ENCODE measurements around the gene SPTBN2. TPM values are rescaled to one million over a fixed set of nuclear protein-coding genes. Genes with fewer than 3 reads are reported as not detected.

Gene SPTBN2
- total and polyA plus RNA-seq, 2 donors from 2014 or later = 64.9 to 69.8 TPM

DNA sequence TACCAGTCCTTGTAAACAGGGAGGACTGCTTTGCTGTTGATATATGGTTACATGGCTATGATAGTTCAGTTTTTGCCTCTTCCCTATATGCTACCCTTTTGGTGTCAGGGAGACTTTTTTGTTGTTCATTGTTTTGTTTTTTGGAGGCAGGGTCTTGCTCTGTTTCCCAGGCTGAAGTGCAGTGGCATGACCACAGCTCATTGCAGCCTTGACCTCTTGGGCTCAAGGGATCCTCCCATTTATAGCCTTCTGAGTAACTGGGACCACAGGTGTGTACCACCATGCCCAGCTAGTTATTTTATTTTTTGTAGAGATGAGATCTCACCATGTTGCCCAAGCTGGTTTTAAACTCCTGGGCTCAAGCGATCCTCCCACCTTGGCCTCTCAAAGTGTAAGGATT lies 38.6 kb upstream of the SPTBN2 start:
- TF ChIP-seq, protein P1, sequence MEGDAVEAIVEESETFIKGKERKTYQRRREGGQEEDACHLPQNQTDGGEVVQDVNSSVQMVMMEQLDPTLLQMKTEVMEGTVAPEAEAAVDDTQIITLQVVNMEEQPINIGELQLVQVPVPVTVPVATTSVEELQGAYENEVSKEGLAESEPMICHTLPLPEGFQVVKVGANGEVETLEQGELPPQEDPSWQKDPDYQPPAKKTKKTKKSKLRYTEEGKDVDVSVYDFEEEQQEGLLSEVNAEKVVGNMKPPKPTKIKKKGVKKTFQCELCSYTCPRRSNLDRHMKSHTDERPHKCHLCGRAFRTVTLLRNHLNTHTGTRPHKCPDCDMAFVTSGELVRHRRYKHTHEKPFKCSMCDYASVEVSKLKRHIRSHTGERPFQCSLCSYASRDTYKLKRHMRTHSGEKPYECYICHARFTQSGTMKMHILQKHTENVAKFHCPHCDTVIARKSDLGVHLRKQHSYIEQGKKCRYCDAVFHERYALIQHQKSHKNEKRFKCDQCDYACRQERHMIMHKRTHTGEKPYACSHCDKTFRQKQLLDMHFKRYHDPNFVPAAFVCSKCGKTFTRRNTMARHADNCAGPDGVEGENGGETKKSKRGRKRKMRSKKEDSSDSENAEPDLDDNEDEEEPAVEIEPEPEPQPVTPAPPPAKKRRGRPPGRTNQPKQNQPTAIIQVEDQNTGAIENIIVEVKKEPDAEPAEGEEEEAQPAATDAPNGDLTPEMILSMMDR (IDR thresholded peaks at IDR 0.05; ENCODE audit: borderline replicate concordance, extremely low read depth, insufficient read depth) = no peak
- no peak overlapping the region for H3K27ac ChIP-seq (ENCODE audit: low read depth in 2 of 2, low read length in 2 of 2)
- intact Hi-C loops (cut with DNase I) = no loop called here
- DNase-seq (no peak), FAIRE-seq (no peak)
- no peak overlapping the region for H3K4me3 ChIP-seq (ENCODE audit: low read length in 3 of 3)
- no peaks in the 10 kb centered on the region for H3K9me3 ChIP-seq (ENCODE audit: control insufficient read depth in 2 of 3, insufficient read depth in 1 of 3, low read length in 3 of 3)
- H3K9ac ChIP-seq (ENCODE audit: low read length in 3 of 3) = no peak overlapping the region
- no peaks in the 10 kb centered on the region for H3K4me1 ChIP-seq (ENCODE audit: control insufficient read depth in 2 of 3, insufficient read depth in 2 of 3, low read depth in 1 of 3, low read length in 3 of 3)
- no peaks in the 10 kb centered on the region for H3K27me3 ChIP-seq (ENCODE audit: control insufficient read depth, insufficient read depth, low read length)
- H3K36me3 ChIP-seq (ENCODE audit: control insufficient read depth in 2 of 3, insufficient read depth in 3 of 3, low read length in 3 of 3) = no peaks in the 10 kb centered on the region

- TF ChIP-seq, protein P1 (IDR thresholded peaks at IDR 0.05; ENCODE audit: borderline replicate concordance, extremely low read depth, insufficient read depth) = no peak
- DNase-seq = no peak
- Histone ChIP-seq H3K4me1 (ENCODE audit: control insufficient read depth in 2 of 3, insufficient read depth in 2 of 3, low read depth in 1 of 3, low read length in 3 of 3) (no peaks in the 10 kb centered on the region), H3K27me3 (ENCODE audit: control insufficient read depth, insufficient read depth, low read length) (no peaks in the 10 kb centered on the region), H3K4me3 (ENCODE audit: low read length in 3 of 3) (no peak overlapping the region), H3K9me3 (ENCODE audit: control insufficient read depth in 2 of 3, insufficient read depth in 1 of 3, low read length in 3 of 3) (no peaks in the 10 kb centered on the region), H3K9ac (ENCODE audit: low read length in 3 of 3) (no peak overlapping the region), H3K36me3 (ENCODE audit: control insufficient read depth in 2 of 3, insufficient read depth in 3 of 3, low read length in 3 of 3) (no peaks in the 10 kb centered on the region), H3K27ac (ENCODE audit: low read depth in 2 of 2, low read length in 2 of 2) (no peak overlapping the region)
- intact Hi-C loops (cut with DNase I) = no loop called here
- FAIRE-seq = no peak
Measured at GRCh38 chr11:66766681-66767080, 37.7 kb upstream of the SPTBN2 start.

DNA sequence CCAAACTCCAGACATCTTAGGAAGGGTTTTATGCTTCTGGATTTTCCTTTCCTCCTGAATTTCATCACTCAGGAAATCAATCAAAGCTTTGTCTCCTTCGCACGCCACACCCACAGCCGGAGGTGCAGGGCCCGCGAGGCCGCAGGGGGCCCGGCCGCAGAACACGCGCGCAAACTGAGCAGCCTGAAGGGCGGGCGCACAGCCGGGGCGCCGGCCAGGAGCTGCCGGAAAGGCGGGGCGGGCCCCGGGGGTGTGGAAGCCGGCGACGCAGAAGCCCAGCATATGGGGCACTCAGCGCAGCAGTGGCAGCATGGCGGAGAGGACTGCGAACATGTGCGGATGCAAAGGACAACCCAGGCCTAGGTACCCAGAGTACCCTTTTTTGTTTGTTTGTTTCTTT lies 33.1 kb upstream of the SPTBN2 start:
- H3K9me3 ChIP-seq (ENCODE audit: control insufficient read depth in 2 of 3, insufficient read depth in 1 of 3, low read length in 3 of 3) = no peaks in the 10 kb centered on the region
- no peak for DNase-seq
- intact Hi-C loops (cut with DNase I) = no loop called here
- no peak overlapping the region for H3K9ac ChIP-seq (ENCODE audit: low read length in 3 of 3)
- H3K4me1 ChIP-seq (ENCODE audit: control insufficient read depth in 2 of 3, insufficient read depth in 2 of 3, low read depth in 1 of 3, low read length in 3 of 3) = no peaks in the 10 kb centered on the region
- TF ChIP-seq, protein P1 (IDR thresholded peaks at IDR 0.05; ENCODE audit: borderline replicate concordance, extremely low read depth, insufficient read depth) = no peak
- no peak overlapping the region for H3K27ac ChIP-seq (ENCODE audit: low read depth in 2 of 2, low read length in 2 of 2)
- H3K27me3 ChIP-seq (ENCODE audit: control insufficient read depth, insufficient read depth, low read length) = no peaks in the 10 kb centered on the region
- FAIRE-seq = no peak
- H3K36me3 ChIP-seq (ENCODE audit: control insufficient read depth in 2 of 3, insufficient read depth in 3 of 3, low read length in 3 of 3) = no peaks in the 10 kb centered on the region
- no peak overlapping the region for H3K4me3 ChIP-seq (ENCODE audit: low read length in 3 of 3)

DNA sequence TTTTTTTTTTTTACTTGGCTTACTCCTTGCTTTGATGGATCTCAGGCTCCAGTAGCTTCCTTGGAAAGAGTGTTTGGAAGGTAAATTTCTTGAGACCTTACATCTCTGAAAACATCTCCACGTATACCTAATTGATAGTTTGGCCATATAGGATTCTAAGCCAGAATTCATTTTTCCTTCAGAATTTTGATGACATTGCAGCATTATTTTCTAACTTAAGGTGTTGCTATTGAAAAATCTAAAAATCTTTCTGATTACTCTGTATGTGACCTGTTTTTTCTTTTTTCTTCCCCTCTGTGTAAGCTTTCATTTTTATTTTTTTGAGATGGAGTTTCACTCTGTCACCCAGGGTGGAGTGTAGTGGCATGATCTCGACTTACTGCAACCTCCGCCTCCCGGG lies 23.1 kb upstream of the SPTBN2 start:
- H3K27ac ChIP-seq (ENCODE audit: low read depth in 2 of 2, low read length in 2 of 2) = no peak overlapping the region
- intact Hi-C loops (cut with DNase I) = no loop called here
- H3K4me3 ChIP-seq (ENCODE audit: low read length in 3 of 3) = no peak overlapping the region
- H3K36me3 ChIP-seq (ENCODE audit: control insufficient read depth in 2 of 3, insufficient read depth in 3 of 3, low read length in 3 of 3) = no peaks in the 10 kb centered on the region
- TF ChIP-seq, protein P1 (IDR thresholded peaks at IDR 0.05; ENCODE audit: borderline replicate concordance, extremely low read depth, insufficient read depth) = no peak
- no peaks in the 10 kb centered on the region for H3K27me3 ChIP-seq (ENCODE audit: control insufficient read depth, insufficient read depth, low read length)
- H3K9me3 ChIP-seq (ENCODE audit: control insufficient read depth in 2 of 3, insufficient read depth in 1 of 3, low read length in 3 of 3) = no peaks in the 10 kb centered on the region
- H3K9ac ChIP-seq (ENCODE audit: low read length in 3 of 3) = no peak overlapping the region
- no peak for FAIRE-seq
- DNase-seq = no peak
- no peaks in the 10 kb centered on the region for H3K4me1 ChIP-seq (ENCODE audit: control insufficient read depth in 2 of 3, insufficient read depth in 2 of 3, low read depth in 1 of 3, low read length in 3 of 3)
